HG03025 (cell line): ENCODE data around the gene SLC39A9.
"Not testable (repeated sequence)": the region's sequence is repeated elsewhere in the genome, so short reads cannot be mapped to it uniquely, and the experiment has no call there.

Source experiments
- ATAC-seq: cut with Tn5 transposase; IDR thresholded peaks from one replicate; pipeline ENCODE4 v1.9.1; 2021; ENCODE audit warnings: mild to moderate bottlenecking, moderate library complexity; ENCODE audit not compliant: unreplicated experiment, low FRiP score

The SLC39A9 gene

DNA sequence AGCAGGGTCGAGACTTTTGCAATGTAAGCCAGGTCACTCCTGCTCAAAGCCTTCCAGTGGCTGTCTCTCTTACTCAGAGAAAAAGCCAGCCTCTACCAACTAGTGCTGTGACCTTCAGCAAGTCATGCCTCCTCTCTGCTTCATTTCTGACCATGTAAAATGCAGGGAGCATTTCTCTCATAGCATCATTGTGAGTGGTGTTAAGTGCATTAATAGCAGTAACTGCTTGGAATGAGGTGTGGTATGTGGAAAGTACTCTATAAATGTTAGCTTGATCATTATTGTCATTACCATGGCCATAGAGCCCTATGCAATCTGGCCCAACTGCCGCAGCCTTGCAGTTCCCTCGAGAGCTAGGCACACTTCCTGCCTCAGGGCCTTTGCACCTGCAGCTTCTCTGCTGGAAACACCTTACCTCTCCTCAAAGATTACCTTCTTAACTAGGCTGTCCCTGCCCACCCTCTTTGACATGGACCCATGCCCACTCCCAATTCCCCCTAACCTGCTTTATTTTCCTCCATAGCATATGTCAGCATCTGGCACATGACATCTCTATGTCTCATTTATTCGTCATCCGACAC lies 96.9 kb downstream of the SLC39A9 start:
- no peak for ATAC-seq

DNA sequence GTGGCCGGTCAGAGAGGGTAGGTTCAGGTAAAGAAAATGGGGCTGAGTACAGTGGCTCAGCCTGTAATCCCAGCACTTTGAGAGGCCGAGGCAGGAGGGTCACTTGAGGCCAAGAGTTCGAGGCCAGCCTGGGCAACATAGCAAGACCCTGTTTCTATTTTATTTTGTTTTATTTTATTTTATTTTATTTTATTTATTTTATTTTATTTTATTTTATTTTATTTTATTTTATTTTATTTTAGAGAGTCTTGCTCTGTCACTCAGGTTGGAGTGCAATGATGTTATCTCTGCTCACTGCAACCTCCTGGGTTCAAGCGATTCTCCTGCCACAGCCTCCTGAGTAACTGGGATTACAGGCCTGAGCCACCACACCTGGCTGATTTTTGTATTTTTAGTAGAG lies 99.4 kb downstream of the SLC39A9 start:
- ATAC-seq = not testable (repeated sequence)

DNA sequence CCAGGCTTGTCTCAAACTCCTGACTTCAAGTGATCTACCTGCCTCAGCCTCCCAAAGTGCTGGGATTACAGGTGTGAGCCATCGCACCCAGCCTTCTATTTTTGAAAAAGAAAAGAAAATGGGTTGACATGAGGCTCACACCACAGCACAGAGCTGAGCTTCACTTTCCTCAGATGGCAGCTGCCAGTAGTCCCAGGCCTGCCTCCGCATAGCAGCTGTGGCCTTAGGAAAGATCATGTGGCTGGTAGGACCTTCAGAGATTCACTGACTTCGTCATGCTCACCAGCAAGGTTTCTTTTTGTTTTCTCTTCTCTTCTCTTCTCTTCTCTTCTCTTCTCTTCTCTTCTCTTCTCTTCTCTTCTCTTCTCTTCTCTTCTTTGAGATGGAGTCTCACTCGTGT lies 99.8 kb downstream of the SLC39A9 start:
- ATAC-seq = not testable (repeated sequence)

- ATAC-seq = no peak
Observed at GRCh38 chr14:69499436-69499835, 100.9 kb downstream of the SLC39A9 start.

- no peak for ATAC-seq
Observed at GRCh38 chr14:69500096-69500495, 101.6 kb downstream of the SLC39A9 start.

DNA sequence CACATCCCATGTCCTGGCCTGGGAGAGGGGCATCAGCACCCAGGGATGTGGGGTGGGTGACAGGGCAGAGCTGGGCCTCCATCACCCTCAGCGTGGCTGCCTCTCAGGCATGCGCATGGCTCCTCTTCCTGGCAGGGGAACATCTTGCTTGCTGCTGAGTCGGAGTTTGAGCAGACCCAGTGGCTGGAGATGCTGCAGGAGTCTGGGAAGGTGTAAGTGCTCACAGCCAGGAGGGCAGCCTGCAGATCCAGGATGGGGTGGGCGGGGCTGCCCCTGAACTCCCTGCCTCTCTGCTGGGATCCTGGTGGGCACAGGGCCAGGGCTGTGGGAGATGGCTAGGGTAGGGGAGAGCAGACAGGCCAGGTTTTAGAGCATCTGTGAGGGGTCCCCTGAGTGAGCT lies 102.2 kb downstream of the SLC39A9 start:
- ATAC-seq = no peak

DNA sequence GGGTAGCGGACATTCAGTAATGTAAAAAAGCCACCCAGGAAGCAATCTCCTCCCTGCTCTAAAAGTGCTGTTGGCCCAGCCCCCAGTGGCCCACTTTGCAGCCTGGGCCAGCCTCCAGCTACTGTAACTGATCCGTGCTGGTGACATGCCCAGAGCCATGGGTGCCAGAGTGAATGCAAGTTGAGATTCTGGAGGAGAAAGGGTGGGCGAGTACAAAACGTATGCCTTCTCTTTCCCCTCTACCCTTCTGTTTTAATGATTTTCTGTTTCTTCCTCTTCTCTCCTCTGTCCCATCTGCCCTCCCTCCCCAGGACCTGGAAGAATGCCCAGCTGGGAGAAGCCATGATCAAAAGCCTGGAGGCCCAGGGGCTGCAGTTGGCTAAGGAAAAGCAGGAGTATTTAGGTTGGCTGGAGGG lies 102.9 kb downstream of the SLC39A9 start:
- ATAC-seq = no peak

DNA sequence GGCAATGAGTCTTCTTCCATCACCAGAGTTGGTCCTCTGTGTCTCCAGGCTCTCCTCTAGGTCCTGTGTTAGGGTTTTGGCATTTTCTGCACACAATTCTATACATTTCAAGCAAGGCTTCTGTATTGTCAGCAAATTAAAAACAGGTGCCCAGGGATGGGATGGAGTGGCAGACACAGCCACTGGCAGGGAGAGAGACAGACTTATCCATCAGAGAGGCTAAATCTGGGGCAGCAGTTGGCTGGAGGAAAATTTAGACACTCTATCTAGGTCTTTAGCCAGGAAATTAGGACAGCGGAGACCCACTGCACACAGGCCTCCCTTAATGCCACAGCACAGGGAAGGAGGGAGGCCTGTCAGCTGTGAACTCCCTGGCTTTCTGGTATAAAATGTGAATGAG lies 106.3 kb downstream of the SLC39A9 start:
- no peak for ATAC-seq

- ATAC-seq = no peak
Observed at GRCh38 chr14:69505338-69506240, 107.1 kb downstream of the SLC39A9 start.

DNA sequence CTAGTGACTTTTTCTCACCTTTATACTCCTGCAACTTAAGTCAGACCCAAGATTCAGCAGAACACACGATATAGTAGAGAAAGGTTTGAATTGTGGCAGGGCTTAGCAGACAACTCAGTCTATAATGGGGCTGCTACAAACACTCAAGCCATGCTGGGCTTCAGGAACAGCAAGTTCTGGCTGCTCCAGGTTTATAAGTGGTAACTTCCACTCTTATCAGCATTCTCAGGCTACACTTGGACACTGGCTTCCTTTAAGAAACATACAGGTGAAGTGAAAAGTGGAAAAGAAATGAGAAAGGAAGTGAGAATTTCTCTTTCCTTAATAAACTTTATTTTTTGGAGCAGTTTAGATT lies 107.7 kb downstream of the SLC39A9 start:
- ATAC-seq = no peak
